GM12878 (cell line): ENCODE measurements around the gene GSKIP. TPM values are rescaled to one million over a fixed set of nuclear protein-coding genes. Genes with fewer than 3 reads are reported as not detected.
A peak's percentile ranks its signal among the peaks of the same experiment; 100 is the strongest.

Experiments used
- ATAC-seq: fragments of 200-7000 bp; cut with Tn5 transposase; 3 replicates; pipeline ENCODE4 v1.9.1; 2020; ENCODE audit warnings: mild to moderate bottlenecking, moderate library complexity
- BruUV-seq: library from RNA; stranded (reverse); fragments of 400-500 nt; replicated peaks from 2 replicates; lab custom pipeline; 2021; lab: Mats Ljungman, UMichigan
- CTCF ChIA-PET: fragments of 300-600 bp; sonication (Branson Sonifier 250); formaldehyde crosslinking; extraction: SDS; loops from one replicate; lab custom pipeline; 2021; ENCODE audit warnings: inconsistent platforms; lab: Yijun Ruan, JAX
- POLR2A ChIA-PET: fragments of 350-600 bp; formaldehyde crosslinking; extraction: SDS; loops from one replicate; lab custom pipeline; 2021; ENCODE audit warnings: inconsistent platforms; lab: Charles Lee
- RAD21 ChIA-PET: fragments of 300-600 bp; sonication (Branson Sonifier 250); formaldehyde crosslinking; loops from one replicate; lab custom pipeline; 2023; ENCODE audit warnings: antibody characterized with exemption; ENCODE audit not compliant: unreplicated experiment; lab: Charles Lee
- SMC1A ChIA-PET: fragments of 300-600 bp; sonication (Branson Sonifier 250); formaldehyde crosslinking; loops from one replicate; lab custom pipeline; 2023; ENCODE audit not compliant: unreplicated experiment, uncharacterized antibody; lab: Charles Lee
- DNase-seq: peaks from one replicate; pipeline ENCODE4 v3.0.0-alpha.2; 2011; ENCODE audit warnings: low read depth, low spot score
- FAIRE-seq: peaks from 3 replicates; lab custom pipeline; 2011; peaks lifted over from hg19 to GRCh38; lab: Jason Lieb, UNC
- H2AFZ ChIP-seq: 2 replicates; pipeline ENCODE4 v1.6.0; 2011; ENCODE audit warnings: low read depth, low read length, control low read depth; ENCODE audit not compliant: control insufficient read depth
- H3K27ac ChIP-seq: 2 replicates; pipeline ENCODE4 v1.5.1; 2011; ENCODE audit warnings: control low read depth; ENCODE audit not compliant: control insufficient read depth, insufficient read depth
- H3K27me3 ChIP-seq, 2 experiments: replicated peaks in 1 of 2; 2 replicates each; pipeline versions ENCODE4 v1.6.0 to v1.6.1; 2011; ENCODE audit warnings: low read length in 1 of 2; ENCODE audit not compliant: control insufficient read depth in 2 of 2, insufficient read depth in 2 of 2
- H3K36me3 ChIP-seq, 2 experiments: 2 replicates each; pipeline ENCODE4 v1.5.1; 2011; ENCODE audit warnings: low read length in 1 of 2; ENCODE audit not compliant: control insufficient read depth in 2 of 2, insufficient read depth in 2 of 2
- H3K4me1 ChIP-seq: 2 replicates; pipeline ENCODE4 v1.6.1; 2011; ENCODE audit warnings: mild to moderate bottlenecking, low read length, moderate library complexity, mixed read lengths; ENCODE audit not compliant: control insufficient read depth, insufficient read depth
- H3K4me2 ChIP-seq: 2 replicates; pipeline ENCODE4 v1.6.0; 2011; ENCODE audit warnings: control low read depth; ENCODE audit not compliant: control insufficient read depth, insufficient read depth
- H3K4me3 ChIP-seq: fragments of 200-600 bp; sonication (generic); 2 replicates; pipeline ENCODE4 v1.5.1; 2016
- H3K79me2 ChIP-seq: 2 replicates; pipeline ENCODE4 v1.6.0; 2011; ENCODE audit warnings: low read length; ENCODE audit not compliant: control insufficient read depth, insufficient read depth
- H3K9ac ChIP-seq: 2 replicates; pipeline ENCODE4 v1.8.0; 2011; ENCODE audit warnings: low read length, control low read depth, mixed read lengths; ENCODE audit not compliant: control insufficient read depth, insufficient read depth
- H3K9me3 ChIP-seq: replicated peaks from 3 replicates; pipeline ENCODE4 v1.5.1; 2011; ENCODE audit warnings: mild to moderate bottlenecking, low read length; ENCODE audit not compliant: control insufficient read depth, insufficient read depth
- H4K20me1 ChIP-seq: 2 replicates; pipeline ENCODE4 v1.6.0; 2011; ENCODE audit not compliant: control insufficient read depth, insufficient read depth
- BMI1 ChIP-seq: fragments of 450-650 bp; IDR thresholded peaks from 2 replicates; pipeline ENCODE4 v1.6.1; 2016; ENCODE audit warnings: mild to moderate bottlenecking, moderate library complexity, borderline replicate concordance
- CREB1 ChIP-seq: IDR thresholded peaks from 2 replicates; pipeline ENCODE4 v1.6.1; 2012; ENCODE audit warnings: low read depth, mild to moderate bottlenecking, inconsistent platforms
- MAX ChIP-seq: IDR thresholded peaks from 2 replicates; pipeline ENCODE4 v1.6.1; 2012; ENCODE audit warnings: low read depth, low read length, improper control_type of control experiment
- MEF2A ChIP-seq: IDR thresholded peaks from 2 replicates; pipeline ENCODE4 v1.6.1; 2011; ENCODE audit warnings: low read depth, mild to moderate bottlenecking, low read length, moderate library complexity; ENCODE audit not compliant: insufficient read depth
- NBN ChIP-seq: fragments of 450-650 bp; IDR thresholded peaks from 2 replicates; pipeline ENCODE4 v1.6.1; 2016
- NR2C1 ChIP-seq: fragments of 450-650 bp; IDR thresholded peaks from 2 replicates; pipeline ENCODE4 v1.6.1; 2017; ENCODE audit warnings: antibody characterized with exemption, mild to moderate bottlenecking, moderate library complexity
- PML ChIP-seq: IDR thresholded peaks from 2 replicates; pipeline ENCODE4 v1.6.1; 2012; ENCODE audit warnings: low read length, inconsistent platforms
- RAD51 ChIP-seq: fragments of 450-650 bp; IDR thresholded peaks from 2 replicates; pipeline ENCODE4 v1.6.1; 2016; ENCODE audit warnings: moderate library complexity, mild to moderate bottlenecking, inconsistent platforms
- RBBP5 ChIP-seq: fragments of 200-600 bp; sonication (generic); conservative IDR thresholded peaks from 2 replicates; pipeline ENCODE4 v1.6.1; 2016
- RFX5 ChIP-seq: IDR thresholded peaks from 2 replicates; pipeline ENCODE4 v1.6.1; 2011; ENCODE audit warnings: low read depth, low read length, improper control_type of control experiment
- ZNF217 ChIP-seq: fragments of 450-650 bp; IDR thresholded peaks from 2 replicates; pipeline ENCODE4 v1.6.1; 2017; ENCODE audit warnings: antibody characterized with exemption, mild to moderate bottlenecking
- ZNF384 ChIP-seq: IDR thresholded peaks from 2 replicates; pipeline ENCODE4 v1.6.1; 2012; ENCODE audit warnings: low read depth, mild to moderate bottlenecking, low read length, improper control_type of control experiment, borderline replicate concordance
- WGBS: methylation state at CpG from one replicate; pipeline ENCODE4 v1.1.6; 2016; ENCODE audit warnings: low lambda C conversion rate; ENCODE audit not compliant: insufficient replicate concordance, insufficient coverage; ENCODE audit errors: missing lambda C conversion rate; 5-methylcytosine and 5-hydroxymethylcytosine counted together
- in situ Hi-C: fragments of 300-500 bp; cut with MboI; formaldehyde crosslinking; loops from 9 replicates; pipeline ENCODE4 v1.14.3; 2018; ENCODE audit warnings: mixed read lengths
- intact Hi-C: fragments of 100-400 bp; cut with micrococcal nuclease; formaldehyde crosslinking; loops from one replicate; pipeline ENCODE4 v1.14.2; 2022; ENCODE audit not compliant: unreplicated experiment
- polyA plus RNA-seq, 11 experiments: library from polyadenylated mRNA; depleted of rRNA in 4 of 11; unstranded in 6 of 11; stranded (reverse) in 5 of 11; fragments of >200 nt; fragmentation: Nextera tagmentation in 4 of 11; fragmentation: Illumina TruSeq in 1 of 11; extraction: Ambion mirVana in 4 of 11; extraction: Trizol in 1 of 11; gene quantifications; 1 replicate in 1 of 11; 2 replicates in 10 of 11; pipeline versions ENCODE4 v1.2.1 to v1.2.3, GENCODE V29; 2011 to 2016; ENCODE audit warnings: inconsistent platforms in 2 of 11, missing spikeins in 2 of 11, low read depth in 1 of 11
- total RNA-seq, 4 experiments: library from RNA; depleted of rRNA in 3 of 4; stranded (reverse); fragments of >200 nt in 3 of 4; fragmentation: Illumina TruSeq in 1 of 4; extraction: Trizol in 1 of 4; gene quantifications; 2 replicates each; pipeline versions ENCODE4 v1.2.1 to v1.2.3, GENCODE V29; 2013 to 2021
- TF ChIP-seq, protein P1 (sequence below): fragments of 450-650 bp; IDR thresholded peaks from 2 replicates; pipeline ENCODE4 v1.6.1; 2017; ENCODE audit warnings: mild to moderate bottlenecking, moderate library complexity

The GSKIP gene
- total and polyA plus RNA-seq, 10 of the 15 experiments (the other 5 are each of a cell fraction or from before 2014, with no cell fraction given) = 15.4 to 75.2 (median 26.1) TPM

DNA sequence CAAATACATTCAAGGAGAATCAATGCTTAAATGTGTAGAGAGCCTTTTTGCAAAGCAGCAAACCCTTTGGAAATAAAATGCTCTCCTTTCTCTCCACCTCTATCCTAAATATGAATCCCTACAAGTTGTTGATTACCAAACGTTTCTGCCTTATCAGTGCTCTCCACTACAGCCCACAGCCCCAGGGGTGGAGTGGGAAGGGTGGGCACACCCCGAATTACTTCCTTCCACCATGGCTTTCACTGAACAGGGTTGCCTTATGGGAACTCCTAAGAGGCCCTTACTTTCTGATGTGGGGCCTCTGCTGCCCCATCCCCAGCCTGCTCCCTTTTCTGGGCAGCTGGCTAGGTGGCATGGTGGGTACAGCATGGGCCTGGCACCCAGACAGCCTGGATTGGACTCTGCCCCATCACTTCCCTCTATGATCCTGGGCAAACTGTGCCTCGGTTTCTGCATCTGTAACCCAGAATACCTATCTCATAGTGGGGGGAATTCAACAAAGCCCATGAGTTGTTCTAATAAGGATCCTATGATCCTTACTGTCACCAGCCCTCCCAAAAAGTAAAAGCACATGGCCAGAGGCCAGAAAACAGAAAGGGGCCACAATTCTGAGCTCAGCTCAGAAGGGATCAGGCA, 44.7 kb downstream of the GSKIP start (continued):
- TF ChIP-seq ZNF217 = no peak
- TF ChIP-seq NR2C1 = no peak
- no peak for TF ChIP-seq MAX

DNA sequence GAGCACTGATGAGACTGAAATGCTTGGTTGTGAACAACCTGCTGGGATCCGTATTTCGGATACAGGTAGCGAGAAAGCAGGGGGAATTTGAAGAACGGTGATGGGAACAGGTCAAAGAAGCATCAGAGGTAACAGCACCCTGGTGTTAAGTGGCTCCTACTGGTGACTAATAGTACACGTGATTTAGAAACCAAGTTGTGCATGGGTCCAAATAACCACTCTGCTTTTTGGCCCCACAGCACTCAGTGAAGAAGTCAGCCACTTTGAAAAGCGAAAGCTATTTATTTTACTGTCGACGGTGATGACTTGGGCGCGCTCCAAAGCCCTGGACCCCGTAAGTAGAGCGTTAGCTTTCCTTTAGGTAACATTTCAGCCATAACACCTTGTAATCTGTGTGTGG, 45.3 kb downstream of the GSKIP start:
- no peaks in the 10 kb centered on the region for H3K36me3 ChIP-seq
- ChIA-PET RAD21 (no interaction called here), SMC1A (interaction anchor here (0.9 kb wide), 1 partner anchor 9 kb away, joined by 3 read pairs; no protein-coding TSS in a partner anchor), POLR2A (no interaction called here), CTCF (interaction anchor here (0.8 kb wide), 1 partner anchor 26 kb away, joined by 3 read pairs; no protein-coding TSS in a partner anchor)
- H3K4me2 ChIP-seq = no peak overlapping the region
- H3K27ac ChIP-seq = no peak overlapping the region
- no peak for TF ChIP-seq NBN
- no peak for TF ChIP-seq RAD51
- TF ChIP-seq PML = no peak
- no peak for TF ChIP-seq RFX5
- no peak for TF ChIP-seq ZNF384
- no peak for TF ChIP-seq MEF2A
- TF ChIP-seq, protein P1, sequence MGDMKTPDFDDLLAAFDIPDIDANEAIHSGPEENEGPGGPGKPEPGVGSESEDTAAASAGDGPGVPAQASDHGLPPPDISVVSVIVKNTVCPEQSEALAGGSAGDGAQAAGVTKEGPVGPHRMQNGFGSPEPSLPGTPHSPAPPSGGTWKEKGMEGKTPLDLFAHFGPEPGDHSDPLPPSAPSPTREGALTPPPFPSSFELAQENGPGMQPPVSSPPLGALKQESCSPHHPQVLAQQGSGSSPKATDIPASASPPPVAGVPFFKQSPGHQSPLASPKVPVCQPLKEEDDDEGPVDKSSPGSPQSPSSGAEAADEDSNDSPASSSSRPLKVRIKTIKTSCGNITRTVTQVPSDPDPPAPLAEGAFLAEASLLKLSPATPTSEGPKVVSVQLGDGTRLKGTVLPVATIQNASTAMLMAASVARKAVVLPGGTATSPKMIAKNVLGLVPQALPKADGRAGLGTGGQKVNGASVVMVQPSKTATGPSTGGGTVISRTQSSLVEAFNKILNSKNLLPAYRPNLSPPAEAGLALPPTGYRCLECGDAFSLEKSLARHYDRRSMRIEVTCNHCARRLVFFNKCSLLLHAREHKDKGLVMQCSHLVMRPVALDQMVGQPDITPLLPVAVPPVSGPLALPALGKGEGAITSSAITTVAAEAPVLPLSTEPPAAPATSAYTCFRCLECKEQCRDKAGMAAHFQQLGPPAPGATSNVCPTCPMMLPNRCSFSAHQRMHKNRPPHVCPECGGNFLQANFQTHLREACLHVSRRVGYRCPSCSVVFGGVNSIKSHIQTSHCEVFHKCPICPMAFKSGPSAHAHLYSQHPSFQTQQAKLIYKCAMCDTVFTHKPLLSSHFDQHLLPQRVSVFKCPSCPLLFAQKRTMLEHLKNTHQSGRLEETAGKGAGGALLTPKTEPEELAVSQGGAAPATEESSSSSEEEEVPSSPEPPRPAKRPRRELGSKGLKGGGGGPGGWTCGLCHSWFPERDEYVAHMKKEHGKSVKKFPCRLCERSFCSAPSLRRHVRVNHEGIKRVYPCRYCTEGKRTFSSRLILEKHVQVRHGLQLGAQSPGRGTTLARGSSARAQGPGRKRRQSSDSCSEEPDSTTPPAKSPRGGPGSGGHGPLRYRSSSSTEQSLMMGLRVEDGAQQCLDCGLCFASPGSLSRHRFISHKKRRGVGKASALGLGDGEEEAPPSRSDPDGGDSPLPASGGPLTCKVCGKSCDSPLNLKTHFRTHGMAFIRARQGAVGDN = no peak
- TF ChIP-seq CREB1 = no peak
- no peak for TF ChIP-seq NR2C1
- no peak for TF ChIP-seq BMI1
- no peak for TF ChIP-seq RBBP5
- no peaks in the 10 kb centered on the region for H4K20me1 ChIP-seq
- DNase-seq = no peak
- H3K4me3 ChIP-seq = no peak overlapping the region
- H2AFZ ChIP-seq = no peak overlapping the region; the same call in 1 of the 2 replicates
- 39% methylated on average over 12 of the region's 12 CpGs for WGBS
- H3K9me3 ChIP-seq = no peaks in the 10 kb centered on the region
- H3K9ac ChIP-seq = no peak overlapping the region
- intact Hi-C loops (no loop called here), in situ Hi-C loops (no loop called here)
- no peaks in the 10 kb centered on the region for H3K79me2 ChIP-seq
- BruUV-seq = no TSS peak
- ATAC-seq = peak; percentile 65
- no peak for FAIRE-seq
- no peaks in the 10 kb centered on the region for H3K27me3 ChIP-seq
- H3K4me1 ChIP-seq = no peaks in the 10 kb centered on the region
